ENCODE results near the gene FGB.

DNA sequence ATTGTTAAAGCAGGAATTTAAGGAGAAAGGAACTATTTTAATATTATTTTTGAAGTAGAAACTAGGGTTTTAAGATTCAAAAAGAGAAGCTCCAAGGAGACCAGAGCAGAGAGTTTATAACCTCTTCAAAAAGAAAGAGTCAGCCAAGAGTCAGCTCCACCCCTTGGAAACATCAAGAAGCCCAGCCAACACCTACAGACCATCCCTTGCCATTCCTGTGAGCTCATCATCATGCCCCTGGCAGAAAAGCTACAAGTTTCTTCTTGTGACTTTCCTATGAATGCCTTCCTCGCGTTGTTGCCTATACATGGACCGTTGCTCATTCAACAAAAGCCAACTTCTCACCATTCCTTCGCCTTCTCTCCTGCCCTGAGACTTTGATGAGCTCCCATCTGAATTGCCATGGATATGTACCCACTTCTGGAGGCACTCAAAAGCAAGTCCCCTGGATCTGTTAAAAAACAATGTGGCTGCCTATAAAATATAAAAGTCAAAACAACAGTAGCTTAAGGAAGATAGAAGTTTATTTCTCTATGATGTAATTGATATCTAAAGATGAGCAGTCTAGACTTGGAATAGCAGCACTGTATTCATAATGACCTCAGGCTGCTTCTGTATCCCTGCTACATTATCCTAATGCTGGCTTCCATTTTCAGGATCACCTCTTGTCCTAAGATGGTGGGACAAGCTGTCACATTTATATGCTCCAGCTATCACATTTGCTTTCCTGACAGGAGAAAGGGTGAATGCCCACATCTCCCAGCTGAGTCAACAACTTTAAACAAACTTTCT is 32.9 kb upstream of the FGB start:
- TF ChIP-seq POLR2A (IDR thresholded peaks at IDR 0.05; ENCODE audit: low read depth, low read length) (no peak), POLR2AphosphoS5 (IDR thresholded peaks at IDR 0.05; ENCODE audit: low read depth, low read length) (no peak), POU2F2 (IDR thresholded peaks at IDR 0.05; ENCODE audit: low read depth, low read length) (no peak), TAF1 (IDR thresholded peaks at IDR 0.05; ENCODE audit: low read depth, low read length) (no peak), PAX5 (IDR thresholded peaks at IDR 0.05; ENCODE audit: insufficient read depth, low read length, severe bottlenecking) (no peak)
